GM12864 (cell line): ENCODE data around the gene CHD9.

Experiments
- DNase-seq: peaks from one replicate; pipeline ENCODE4 v3.0.0-alpha.2; 2011; ENCODE audit warnings: low read depth
- H3K4me3 ChIP-seq: 2 replicates; pipeline ENCODE4 v1.5.1; 2011; ENCODE audit warnings: mild to moderate bottlenecking, low read depth, low read length, control low read depth
- TF ChIP-seq, protein P1 (sequence below): IDR thresholded peaks from 2 replicates; pipeline ENCODE4 v1.5.1; 2011; ENCODE audit warnings: low read depth, mild to moderate bottlenecking, moderate library complexity, low read length, control low read depth, inconsistent platforms; ENCODE audit errors: missing control alignments

CHD9 gene

DNA sequence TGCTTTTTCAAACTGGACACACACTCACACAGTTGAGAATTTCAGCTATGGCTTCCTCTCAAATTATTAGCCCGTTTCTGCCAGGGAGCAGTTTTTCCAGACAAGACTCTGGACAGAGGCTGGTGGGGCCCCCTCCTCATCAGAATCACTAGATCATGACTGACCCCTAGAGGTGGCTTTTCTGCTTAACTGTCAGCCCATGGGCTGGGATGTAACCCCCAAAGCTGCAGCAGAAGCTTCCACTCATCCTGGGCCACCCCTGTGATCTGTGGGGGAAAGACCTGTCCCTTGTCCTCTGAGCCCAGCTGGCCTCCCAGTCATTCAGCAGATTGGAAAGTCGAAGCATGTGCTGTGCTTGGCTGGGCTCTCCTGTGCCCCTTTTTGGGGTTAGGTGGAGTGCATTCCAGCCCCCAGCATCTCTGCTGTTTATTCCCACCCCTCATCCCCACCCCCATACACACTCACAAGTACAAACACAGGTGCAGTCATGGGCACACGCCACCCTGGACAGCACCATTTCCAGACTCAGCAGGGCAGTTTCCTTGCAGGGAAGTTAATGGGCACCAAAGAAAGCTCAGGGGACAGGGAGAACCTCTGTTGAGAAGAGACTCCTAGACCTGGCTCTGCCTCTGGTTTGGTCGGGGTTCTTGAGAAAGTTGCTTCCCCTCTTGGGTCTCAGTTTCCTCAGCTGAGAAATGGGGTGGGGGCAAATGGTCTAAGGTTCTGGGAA lies 301.9 kb downstream of the CHD9 start:
- H3K4me3 ChIP-seq, result no peak overlapping the region
- TF ChIP-seq, protein P1, sequence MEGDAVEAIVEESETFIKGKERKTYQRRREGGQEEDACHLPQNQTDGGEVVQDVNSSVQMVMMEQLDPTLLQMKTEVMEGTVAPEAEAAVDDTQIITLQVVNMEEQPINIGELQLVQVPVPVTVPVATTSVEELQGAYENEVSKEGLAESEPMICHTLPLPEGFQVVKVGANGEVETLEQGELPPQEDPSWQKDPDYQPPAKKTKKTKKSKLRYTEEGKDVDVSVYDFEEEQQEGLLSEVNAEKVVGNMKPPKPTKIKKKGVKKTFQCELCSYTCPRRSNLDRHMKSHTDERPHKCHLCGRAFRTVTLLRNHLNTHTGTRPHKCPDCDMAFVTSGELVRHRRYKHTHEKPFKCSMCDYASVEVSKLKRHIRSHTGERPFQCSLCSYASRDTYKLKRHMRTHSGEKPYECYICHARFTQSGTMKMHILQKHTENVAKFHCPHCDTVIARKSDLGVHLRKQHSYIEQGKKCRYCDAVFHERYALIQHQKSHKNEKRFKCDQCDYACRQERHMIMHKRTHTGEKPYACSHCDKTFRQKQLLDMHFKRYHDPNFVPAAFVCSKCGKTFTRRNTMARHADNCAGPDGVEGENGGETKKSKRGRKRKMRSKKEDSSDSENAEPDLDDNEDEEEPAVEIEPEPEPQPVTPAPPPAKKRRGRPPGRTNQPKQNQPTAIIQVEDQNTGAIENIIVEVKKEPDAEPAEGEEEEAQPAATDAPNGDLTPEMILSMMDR, result no peak
- no peak for DNase-seq

GRCh38 chr16:53357208-53357586 lies 302.4 kb downstream of the CHD9 start:
- TF ChIP-seq, protein P1, result no peak
- no peak for DNase-seq
- no peak overlapping the region for H3K4me3 ChIP-seq

- H3K4me3 ChIP-seq, result no peak overlapping the region
- TF ChIP-seq, protein P1, result no peak
- DNase-seq, result no peak
Measured at GRCh38 chr16:53357955-53358354, 303.2 kb downstream of the CHD9 start.

GRCh38 chr16:53358884-53359283 lies 304.1 kb downstream of the CHD9 start:
- TF ChIP-seq, protein P1, result no peak
- DNase-seq, result no peak
- H3K4me3 ChIP-seq, result no peak overlapping the region

GRCh38 chr16:53369921-53370320 lies 315.1 kb downstream of the CHD9 start:
- TF ChIP-seq, protein P1, result no peak
- H3K4me3 ChIP-seq, result no peak overlapping the region
- no peak for DNase-seq

DNA sequence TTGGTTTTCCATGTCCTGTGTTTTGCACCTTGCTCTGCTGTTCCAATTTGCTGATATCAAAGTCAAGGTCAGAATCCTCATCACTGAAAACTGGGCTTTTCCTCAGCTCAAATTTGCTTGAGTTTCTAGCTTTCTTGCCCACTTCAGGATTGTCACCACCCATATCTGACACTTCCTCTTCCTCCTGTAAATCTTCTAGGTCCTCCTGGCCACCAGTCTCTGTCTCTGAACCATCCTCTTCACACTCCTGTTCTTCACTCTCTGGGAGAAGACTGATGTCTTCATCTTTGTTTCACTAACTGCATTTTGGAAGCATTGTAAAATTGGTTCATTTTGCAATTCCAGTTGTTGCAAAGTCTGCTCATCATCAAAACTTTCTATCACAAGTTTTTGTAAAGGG lies 316.0 kb downstream of the CHD9 start:
- no peak overlapping the region for H3K4me3 ChIP-seq
- TF ChIP-seq, protein P1, result no peak
- DNase-seq, result no peak
